GM21825 (cell line): ENCODE data around the gene TMCO1.
"Not testable (repeated sequence)": the region's sequence is repeated elsewhere in the genome, so short reads cannot be mapped to it uniquely, and the experiment has no call there.

Source experiments
- ATAC-seq: cut with Tn5 transposase; IDR thresholded peaks from one replicate; pipeline ENCODE4 v1.9.1; 2021; ENCODE audit warnings: mild to moderate bottlenecking, moderate library complexity; ENCODE audit not compliant: unreplicated experiment

Gene TMCO1, protein sequence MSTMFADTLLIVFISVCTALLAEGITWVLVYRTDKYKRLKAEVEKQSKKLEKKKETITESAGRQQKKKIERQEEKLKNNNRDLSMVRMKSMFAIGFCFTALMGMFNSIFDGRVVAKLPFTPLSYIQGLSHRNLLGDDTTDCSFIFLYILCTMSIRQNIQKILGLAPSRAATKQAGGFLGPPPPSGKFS

DNA sequence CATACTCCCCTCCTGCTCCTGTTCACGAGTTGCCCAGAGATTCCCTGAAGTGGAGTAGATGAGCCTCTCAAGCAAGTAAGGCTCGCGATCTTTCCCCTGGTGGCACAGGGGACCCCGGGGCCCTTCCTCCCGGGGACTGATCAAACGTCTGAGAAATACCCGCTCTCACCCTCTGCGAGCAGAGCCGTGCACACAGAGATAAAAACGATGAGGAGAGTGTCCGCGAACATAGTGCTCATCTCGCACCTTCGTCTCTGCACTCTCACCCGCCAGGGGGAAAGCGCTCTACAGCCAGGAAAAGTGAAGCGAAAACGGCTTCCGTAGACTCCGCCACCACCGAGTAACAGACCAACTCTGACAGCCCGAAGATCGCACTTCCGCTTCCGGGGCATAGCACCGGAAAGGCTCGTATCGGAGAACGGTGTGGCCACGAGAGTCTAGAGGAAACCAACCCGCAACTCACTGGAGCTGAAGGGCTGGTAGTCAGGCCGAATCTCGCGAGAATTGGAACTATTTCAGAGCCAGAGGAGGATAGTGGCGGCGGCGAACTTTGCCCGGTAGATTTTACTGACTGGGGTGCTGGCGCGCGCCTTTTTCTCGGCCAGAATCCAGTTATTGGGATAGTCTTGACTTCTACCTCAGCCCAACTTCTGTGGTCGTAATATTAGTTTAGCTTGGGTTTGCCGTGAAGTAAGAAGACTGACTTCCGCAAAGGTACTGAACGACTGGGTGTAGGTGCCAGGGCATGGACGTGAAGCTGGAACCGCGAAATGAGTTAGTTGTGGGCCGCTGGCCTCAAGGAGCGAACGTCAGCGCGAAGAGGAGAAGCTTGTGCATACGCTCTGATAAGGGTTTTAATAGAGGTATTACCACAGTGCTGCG is at the start of gene TMCO1:
TMCO1 (minus strand) TSS at position 356 of the 882 bp plus-strand sequence; CDS start at position 239, 117 bp downstream.
- peak; percentile 99 for ATAC-seq

DNA sequence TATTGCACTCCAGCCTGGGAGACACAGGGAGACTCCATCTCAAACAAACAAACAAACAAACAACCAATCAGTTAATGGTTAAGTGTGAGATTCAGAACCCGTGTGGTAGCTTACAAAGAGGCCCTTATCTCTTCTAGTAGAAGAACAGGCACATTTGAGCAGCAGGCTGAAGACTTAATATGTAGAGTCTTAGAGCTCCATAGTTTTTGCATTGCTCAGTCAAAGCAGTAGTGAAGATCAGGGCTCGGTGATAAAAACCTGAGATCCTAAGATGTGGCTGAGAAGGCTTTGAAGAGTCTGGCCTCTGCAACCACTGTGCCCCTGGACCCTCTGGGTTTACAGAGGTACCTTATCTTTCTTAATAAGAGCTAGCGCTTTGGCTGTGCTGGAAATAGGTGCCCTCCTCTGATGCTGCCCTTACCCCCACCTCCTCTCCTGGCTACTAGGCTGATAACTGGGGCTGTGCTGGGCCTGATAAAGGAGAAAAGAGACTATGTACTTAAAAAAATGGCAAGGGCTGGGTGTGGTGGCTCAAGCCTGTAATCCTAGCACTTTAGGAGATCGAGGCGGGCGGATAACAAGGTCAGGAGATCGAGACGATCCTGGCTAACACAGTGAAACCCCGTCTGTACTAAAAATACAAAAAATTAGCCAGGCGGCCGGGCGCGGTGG is 48.3 kb upstream of the TMCO1 start:
- ATAC-seq = no peak

DNA sequence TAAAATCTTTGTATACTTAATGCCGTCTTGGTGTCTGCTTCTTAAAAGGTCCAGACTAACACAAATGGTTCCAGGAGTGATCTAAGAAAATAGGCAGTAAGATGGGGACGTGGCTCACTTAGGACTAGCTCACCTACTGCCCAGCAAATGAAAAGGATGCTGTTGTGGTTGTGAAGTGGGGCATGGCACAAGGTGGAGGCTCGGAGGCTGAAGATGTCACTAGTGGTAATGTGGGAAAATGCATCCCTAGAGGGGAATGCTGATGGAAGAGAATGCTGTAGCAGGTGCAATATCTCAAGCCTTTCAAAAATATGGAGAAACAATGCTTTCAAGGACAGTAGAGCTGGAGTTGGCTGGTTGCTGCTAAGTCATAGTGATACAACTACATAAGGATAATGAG is 47.5 kb upstream of the TMCO1 start:
- ATAC-seq = no peak

DNA sequence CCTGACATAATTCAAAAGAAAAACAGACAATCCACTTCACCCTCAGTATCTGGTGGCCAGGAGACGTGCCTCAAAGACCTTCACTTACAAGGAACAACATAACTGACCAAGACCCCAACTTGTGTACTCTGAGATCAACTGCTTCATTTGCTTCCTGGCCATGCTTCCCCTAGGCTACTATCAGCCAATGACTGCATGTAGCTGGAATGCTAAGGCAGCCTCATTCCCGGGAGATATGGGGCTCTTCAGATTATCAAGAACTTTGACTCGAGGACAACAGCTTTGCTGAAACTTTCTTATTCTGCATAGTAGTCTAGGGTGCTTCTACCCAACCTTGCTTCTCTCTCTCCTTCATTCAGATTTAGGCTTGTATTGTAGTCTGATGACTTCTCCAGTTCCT is 47.1 kb upstream of the TMCO1 start:
- no peak for ATAC-seq

DNA sequence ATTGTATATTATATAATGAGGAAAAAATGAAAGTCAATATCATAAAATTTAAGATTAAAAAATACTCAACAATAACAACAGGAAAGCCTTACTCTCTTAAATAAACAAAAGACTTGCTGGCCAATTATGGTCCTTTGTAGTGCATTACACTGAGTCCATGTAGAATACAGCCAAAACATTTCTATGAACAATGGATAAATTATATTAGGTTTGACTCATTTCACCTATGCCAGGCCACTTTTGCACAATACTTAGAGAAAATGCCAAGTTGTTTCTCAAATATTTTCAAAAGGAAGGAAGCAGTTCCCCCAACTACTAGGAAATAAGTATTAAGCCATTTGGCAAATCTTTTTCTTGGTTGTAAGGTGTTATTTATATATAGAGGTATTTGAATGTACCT is 38.9 kb upstream of the TMCO1 start:
- no peak for ATAC-seq

DNA sequence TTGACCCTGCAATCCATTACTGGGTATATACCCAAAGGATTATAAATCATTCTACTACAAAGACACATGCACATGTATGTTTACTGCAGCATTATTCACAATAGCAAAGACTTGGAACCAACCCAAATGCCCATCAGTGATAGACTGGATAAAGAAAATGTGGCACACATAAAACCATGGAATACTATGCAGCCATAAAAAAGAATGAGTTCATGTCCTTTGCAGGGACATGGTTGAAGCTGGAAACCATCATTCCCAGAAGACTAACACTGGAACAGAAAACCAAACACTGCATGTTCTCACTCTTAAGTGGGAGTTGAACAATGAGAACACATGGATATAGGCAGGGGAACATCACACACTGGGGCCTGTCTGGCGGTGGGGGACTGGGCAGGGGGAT is 35.8 kb upstream of the TMCO1 start:
- ATAC-seq = not testable (repeated sequence)

DNA sequence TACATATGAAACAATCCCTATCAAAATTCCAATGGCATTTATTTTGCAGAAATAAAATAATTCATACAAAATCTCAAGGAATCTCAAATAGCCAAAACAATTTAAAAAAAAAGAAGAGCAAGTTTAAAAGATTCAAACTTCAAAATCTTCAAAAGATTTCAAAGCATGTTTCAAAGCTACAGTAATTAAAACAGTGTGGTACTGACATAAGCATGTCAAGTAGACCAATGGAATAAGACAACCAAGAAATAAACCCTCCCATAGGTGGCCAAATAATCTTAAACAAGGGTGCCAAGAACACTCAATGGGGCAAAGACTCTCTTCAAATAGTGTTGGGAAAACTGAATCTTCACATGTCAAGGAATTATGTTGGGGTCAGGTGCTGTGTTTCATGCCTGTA is 30.7 kb upstream of the TMCO1 start:
- no peak for ATAC-seq

DNA sequence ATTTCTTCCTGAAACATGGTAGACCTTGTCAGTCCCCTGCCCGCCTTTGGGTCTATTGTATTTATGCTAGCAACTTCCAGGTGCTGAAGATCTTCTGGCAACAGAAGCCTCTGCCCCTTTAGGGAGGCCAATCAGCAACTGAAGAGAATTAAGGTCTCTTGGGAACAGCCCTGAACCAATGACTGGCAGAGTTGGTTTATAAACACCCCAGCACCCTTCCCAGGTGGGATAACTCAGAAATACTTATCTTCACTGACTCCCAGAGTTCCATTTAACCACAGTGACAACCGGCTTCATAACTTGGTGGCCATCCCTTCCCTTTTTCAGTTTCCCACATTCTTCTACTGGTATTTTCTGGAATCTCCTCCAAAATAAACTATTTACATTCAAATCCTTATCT is 27.2 kb upstream of the TMCO1 start:
- no peak for ATAC-seq

DNA sequence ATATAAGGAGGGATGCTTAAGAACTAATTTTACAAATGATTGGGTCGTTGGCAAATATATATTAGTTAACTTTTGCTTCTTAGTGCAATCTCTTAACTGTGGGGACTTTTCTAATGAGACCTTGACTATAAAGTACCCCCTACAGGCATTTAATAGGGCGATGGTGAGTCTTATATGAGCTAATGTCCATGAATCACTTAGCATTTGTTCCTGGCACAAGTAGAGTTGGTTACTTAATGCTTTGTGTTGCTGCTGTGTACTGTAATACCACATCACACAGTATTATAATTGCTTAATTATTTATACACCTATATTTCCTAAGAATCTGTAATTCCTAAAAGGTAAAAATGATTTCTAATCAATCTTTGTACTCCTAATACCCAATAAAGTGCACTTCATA is 25.3 kb upstream of the TMCO1 start:
- no peak for ATAC-seq

DNA sequence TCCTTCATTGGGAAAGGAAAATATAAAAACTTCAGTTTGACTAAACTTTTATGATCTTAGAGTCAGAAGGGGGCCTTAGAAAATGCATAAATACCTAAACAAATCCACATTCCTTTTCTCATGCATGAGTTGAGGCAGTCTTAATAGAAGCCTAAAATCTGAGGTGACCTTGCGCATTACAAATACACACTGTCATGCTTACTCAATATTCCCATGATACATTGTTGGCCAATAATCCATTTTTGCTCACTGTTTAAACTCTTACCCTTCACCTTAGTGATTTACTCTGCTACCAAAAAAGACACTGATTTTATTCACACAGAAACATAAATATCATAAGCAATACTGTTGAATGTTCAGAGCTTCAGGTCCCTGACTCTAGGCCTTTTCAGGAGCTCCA is 19.1 kb upstream of the TMCO1 start:
- no peak for ATAC-seq

DNA sequence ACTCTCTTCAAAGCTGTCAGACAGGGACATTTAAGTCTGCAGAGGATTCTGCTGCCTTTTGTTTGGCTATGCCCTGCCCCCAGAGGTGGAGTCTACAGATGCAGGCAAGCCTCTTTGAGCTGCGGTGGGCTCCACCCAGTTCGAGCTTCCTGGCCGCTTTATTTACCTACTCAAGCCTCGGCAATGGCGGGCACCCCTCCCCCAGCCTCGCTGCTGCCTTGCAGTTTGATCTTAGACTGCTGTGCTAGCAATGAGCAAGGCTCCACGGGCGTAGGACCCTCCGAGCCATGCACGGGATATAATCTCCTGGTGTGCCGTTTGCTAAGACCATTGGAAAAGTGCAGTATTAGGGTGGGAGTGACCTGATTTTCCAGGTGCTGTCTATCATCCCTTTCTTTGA is 14.9 kb upstream of the TMCO1 start:
- not testable (repeated sequence) for ATAC-seq

DNA sequence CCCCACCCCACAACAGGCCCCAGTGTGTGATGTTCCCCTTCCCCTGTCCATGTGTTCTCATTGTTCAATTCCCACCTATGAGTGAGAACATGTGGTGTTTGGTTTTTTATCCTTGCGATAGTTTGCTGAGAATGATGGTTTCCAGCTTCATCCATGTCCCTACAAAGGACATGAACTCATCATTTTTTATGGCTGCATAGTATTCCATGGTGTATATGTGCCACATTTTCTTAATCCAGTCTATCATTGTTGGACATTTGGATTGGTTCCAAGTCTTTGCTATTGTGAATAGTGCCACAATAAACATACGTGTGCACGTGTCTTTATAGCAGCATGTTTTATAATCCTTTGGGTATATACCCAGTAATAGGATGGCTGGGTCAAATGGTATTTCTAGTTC is 9.5 kb upstream of the TMCO1 start:
- not testable (repeated sequence) for ATAC-seq

DNA sequence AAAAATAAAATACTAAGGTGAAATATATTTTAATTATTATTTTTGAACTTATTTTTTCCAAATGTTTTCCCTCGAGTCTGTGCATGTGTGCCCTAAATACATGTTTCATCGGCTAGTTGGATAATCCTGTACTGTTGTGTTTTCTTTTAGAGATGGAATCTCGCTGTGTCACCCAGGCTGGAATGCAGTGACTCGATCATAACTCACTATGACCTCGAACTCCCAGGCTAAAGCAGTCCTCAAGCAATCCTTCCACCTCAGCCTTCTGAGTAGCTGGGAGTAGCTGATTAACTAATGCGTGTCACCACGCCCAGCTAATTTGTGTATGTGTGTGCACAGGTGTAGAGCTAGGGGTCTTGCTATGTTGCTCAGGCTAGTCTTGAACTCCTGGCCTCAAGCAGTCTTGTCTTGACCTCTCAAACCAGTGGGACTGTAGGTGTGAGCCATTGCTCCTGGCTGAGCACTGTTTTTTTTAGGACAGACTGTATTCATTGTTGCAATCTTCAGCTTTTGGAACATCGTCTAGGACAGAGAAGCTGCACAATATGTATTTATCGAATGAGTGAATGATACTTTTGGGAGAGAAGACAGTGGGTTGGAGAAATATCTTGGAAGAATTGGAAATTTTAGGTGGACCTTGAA is 4.8 kb upstream of the TMCO1 start:
- ATAC-seq = no peak

DNA sequence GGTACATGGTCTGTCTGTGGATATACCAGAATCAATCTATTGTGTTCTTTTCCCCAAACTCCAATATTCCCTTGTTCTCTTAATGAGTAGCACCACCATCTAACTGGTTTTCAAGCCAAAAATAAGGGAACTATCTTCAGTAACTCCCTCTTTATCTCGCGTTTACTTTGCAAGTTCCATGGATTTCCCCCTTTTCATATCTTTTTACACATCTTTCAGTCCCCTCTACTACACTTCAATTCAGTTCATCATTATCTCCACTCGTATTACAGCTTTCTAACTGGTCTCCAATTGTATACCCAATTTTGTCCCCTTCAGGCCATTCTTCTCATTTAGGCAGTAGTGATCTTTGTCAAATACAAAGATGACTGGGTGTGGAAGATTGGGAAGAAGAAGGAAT is 4.1 kb upstream of the TMCO1 start:
- no peak for ATAC-seq

DNA sequence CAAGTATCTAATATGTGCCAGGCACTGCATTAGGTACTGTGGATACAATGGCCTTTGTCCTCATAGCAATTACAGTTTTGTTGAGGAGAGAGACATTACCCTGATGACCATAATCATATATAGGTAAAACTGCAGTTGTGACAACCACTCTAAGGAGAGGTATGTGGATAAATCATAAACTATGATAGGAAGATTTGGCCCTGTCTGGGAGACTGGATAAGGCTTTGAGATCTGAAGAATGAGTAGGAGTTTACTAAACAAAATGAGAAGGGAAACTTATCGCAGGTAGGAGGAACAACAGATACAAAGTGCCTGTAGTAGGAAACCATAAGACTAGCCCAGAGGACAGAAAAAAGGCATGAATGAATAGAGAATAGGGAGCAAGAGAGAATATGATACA is 4.4 kb downstream of the TMCO1 start:
- ATAC-seq = no peak

DNA sequence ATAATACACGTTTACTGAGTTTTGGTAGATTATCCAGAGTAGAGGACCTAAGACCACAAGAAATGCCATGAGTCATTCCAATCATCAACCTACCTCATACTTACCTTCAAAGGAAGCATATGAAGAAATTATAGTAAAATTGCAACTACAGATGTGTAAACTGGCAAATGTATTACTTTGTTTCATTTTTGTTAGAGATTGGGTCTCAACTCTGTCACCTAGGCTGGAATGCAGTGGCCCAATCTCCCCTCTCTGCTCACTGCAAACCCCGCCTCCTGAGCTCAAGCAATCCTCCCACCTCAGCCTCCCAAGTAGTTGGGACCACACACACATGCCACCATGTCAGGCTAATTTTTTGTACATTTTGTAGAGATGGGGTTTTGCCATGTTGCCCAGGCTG is 5.2 kb downstream of the TMCO1 start:
- ATAC-seq = no peak

DNA sequence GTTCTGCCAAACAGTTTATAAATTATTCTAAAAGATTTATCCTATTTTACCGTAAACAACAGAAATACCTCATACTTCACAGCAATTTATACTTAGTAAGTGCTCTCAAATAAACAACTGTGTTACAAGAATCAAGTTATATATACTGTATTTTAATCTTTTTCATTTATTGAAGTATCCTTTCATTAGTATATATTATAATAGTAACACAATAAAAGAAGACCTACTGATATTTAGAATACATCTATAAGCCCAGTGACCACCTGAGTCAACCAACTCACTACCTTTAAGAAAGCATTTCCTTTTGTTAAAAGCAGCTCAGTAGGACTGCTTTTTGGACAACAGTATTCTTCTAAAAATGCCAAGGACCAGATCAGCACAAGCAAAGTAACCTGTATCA is 5.9 kb downstream of the TMCO1 start:
- no peak for ATAC-seq

DNA sequence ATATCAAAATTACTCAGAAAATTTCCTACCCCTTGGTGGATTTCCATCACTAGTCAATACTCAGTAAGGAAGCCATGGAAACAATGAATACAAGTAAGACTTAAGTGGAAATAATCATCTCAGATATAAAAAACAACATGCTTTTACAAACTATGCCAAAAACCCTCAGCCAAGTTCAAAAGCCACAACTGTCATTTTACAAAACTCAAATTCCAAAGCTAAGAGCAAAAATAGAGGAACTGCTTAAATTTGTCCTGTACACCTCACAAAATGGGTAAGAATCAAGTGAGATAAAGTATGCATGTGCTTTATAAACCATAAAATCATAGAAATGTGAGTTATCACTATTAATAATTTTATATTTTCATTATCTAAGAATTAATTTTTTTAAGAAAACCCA is 9.6 kb downstream of the TMCO1 start:
- no peak for ATAC-seq

DNA sequence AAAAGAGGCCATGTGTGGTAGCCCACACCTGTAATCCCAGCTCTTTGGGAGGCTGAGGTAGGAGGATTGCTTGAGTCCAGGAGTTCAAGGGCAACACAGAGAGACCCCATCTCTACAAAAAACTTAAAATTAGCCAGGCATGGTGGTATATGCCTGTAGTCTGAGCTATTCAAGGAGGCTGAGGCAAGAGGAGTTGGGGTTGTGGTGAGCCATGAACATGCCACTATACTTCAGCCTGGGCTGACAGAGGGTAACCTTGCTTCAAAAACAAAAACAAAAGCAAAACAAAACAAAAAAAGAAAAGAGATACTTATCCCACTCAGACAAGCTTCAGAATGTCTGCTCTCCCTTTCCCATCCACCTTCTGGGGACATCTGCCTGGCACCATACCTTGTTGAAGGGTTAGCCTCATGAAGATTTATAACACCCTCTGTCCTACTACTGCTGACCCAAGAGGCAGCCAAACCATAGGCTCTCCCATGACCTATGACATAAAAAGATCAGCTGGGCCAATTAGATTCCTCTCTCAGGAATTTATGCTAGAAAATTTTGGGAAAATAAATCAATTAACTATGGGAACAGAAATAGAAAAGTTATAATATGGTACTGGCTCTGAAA is 13.2 kb downstream of the TMCO1 start:
- ATAC-seq = no peak

DNA sequence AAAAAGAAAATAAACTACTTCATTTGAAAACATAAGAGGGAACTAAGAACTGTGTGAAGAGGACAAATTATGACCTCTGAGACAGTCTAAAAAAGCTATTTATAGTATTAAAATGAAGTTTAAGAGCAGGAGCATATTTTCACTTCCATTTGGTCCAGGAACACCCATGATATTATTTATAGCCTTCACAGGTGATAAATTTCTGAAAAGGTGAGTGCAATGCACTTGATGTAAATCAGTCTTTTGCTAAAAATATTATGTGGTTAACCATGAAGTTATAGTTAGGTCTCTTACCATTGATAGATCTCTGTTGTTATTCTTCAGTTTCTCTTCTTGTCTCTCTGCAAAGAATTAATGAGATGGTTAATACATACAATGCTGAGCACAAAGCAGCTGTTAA is 14.7 kb downstream of the TMCO1 start:
- peak; percentile 71 for ATAC-seq

DNA sequence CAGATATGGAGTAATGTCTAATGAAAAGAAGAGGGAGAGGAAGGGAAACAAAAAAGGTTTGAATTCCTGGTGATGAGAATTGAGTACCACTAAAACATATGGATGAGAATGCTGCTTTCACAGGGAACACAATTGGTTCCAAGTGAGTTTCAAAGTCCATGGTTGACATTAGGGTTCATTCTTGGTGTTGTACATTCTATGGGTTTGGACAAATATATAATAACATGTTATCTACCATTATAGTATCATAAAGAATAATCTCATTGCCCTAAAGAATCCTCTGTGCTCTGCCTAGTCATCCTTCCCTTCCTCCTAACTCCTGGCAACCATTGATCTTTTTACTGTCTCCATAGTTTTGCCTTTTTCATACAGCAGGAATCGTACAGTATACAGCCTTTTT is 20.1 kb downstream of the TMCO1 start:
- no peak for ATAC-seq
